SU-DHL-6 (cell line): Measurements from ENCODE around the gene FAM47E.

ENCODE experiments used
- H2AFZ ChIP-seq: fragments of 200-600 bp; sonication (generic); 2 replicates; pipeline ENCODE4 v1.6.1; 2014; ENCODE audit warnings: low read depth, mild to moderate bottlenecking, moderate library complexity, mixed read lengths, antibody characterized with exemption, low read length; ENCODE audit not compliant: severe bottlenecking
- H3F3A ChIP-seq: fragments of 200-600 bp; shearing (Covaris generic); 2 replicates; pipeline ENCODE4 v1.6.0; 2016; ENCODE audit warnings: antibody characterized with exemption, mild to moderate bottlenecking; ENCODE audit not compliant: insufficient read depth
- H3K27ac ChIP-seq: fragments of 200-600 bp; sonication (generic); 2 replicates; pipeline ENCODE4 v1.5.1; 2016; ENCODE audit warnings: low read depth, mild to moderate bottlenecking, low read length, moderate library complexity, mixed read lengths
- H3K27me3 ChIP-seq: fragments of 200-600 bp; sonication (generic), shearing (Covaris generic); 2 replicates; pipeline ENCODE4 v1.6.0; 2014; ENCODE audit warnings: mild to moderate bottlenecking, low read length
- H3K36me3 ChIP-seq: fragments of 200-600 bp; sonication (generic); 2 replicates; pipeline ENCODE4 v1.6.1; 2014; ENCODE audit warnings: mild to moderate bottlenecking, low read length, mixed read lengths
- H3K4me2 ChIP-seq: fragments of 300-600, 200-600 bp; shearing (Covaris generic), sonication (generic); 2 replicates; pipeline ENCODE4 v1.6.0; 2014; ENCODE audit warnings: low read length, low read depth, mild to moderate bottlenecking; ENCODE audit not compliant: poor library complexity, severe bottlenecking
- H3K4me3 ChIP-seq: fragments of 200-600 bp; sonication (generic); 2 replicates; pipeline ENCODE4 v1.5.1; 2014; ENCODE audit warnings: antibody characterized with exemption, low read length, mild to moderate bottlenecking, mixed read lengths; ENCODE audit not compliant: insufficient read depth, poor library complexity, severe bottlenecking
- H3K79me2 ChIP-seq: fragments of 200-600 bp; sonication (generic); 2 replicates; pipeline ENCODE4 v1.6.1; 2014; ENCODE audit warnings: mild to moderate bottlenecking, low read length, moderate library complexity; ENCODE audit not compliant: insufficient read depth
- H3K9ac ChIP-seq: fragments of 200-600 bp; sonication (generic); 2 replicates; pipeline ENCODE4 v1.7.0; 2014; ENCODE audit warnings: mild to moderate bottlenecking, low read length
- H3K9me2 ChIP-seq: fragments of 200-600 bp; sonication (generic); replicated peaks from 2 replicates; pipeline ENCODE4 v1.6.1; 2014; ENCODE audit warnings: low read length; ENCODE audit not compliant: insufficient read depth
- H3K9me3 ChIP-seq: fragments of 200-600 bp; sonication (generic); 2 replicates; pipeline ENCODE4 v1.6.1; 2014; ENCODE audit warnings: low read length, mixed read lengths; ENCODE audit not compliant: insufficient read depth
- H4K20me1 ChIP-seq: fragments of 200-600 bp; sonication (generic); 2 replicates; pipeline ENCODE4 v1.6.1; 2014; ENCODE audit warnings: low read depth, mild to moderate bottlenecking, antibody characterized with exemption, low read length, moderate library complexity, mixed read lengths
- CTCF ChIP-seq: fragments of 200-600 bp; sonication (generic); IDR thresholded peaks from one replicate; pipeline ENCODE4 v1.5.1; 2017; ENCODE audit warnings: antibody characterized with exemption, mild to moderate bottlenecking, low read length, moderate library complexity; ENCODE audit not compliant: insufficient read depth, poor library complexity, severe bottlenecking
- EZH2phosphoT487 ChIP-seq: fragments of 200-600 bp; sonication (generic), shearing (Covaris generic); conservative IDR thresholded peaks from 2 replicates; pipeline ENCODE4 v1.6.1; 2018; ENCODE audit warnings: mild to moderate bottlenecking, antibody characterized with exemption, low read length, moderate library complexity, mixed read lengths

FAM47E gene

GRCh38 chr4:76251441-76252270 is at the start of gene FAM47E:
Gene FAM47E (plus strand): TSS chr4:76251721. CDS start chr4:76251747, 26 bp downstream.
- H3K4me2 ChIP-seq, result no peak within 1 kb of the TSS

GRCh38 chr4:76203541-76203940 is 48.0 kb upstream of the FAM47E start:
- no peak overlapping the region for H3K9ac ChIP-seq
- no peaks in the 10 kb centered on the region for H3K9me3 ChIP-seq
- no peaks in the 10 kb centered on the region for H3K79me2 ChIP-seq
- TF ChIP-seq CTCF (no peak), EZH2phosphoT487 (no peak)
- H4K20me1 ChIP-seq, result no peaks in the 10 kb centered on the region
- H3K27me3 ChIP-seq, result no peaks in the 10 kb centered on the region
- no peak overlapping the region for H3K4me3 ChIP-seq
- no peak overlapping the region for H3K4me2 ChIP-seq
- no peak overlapping the region for H3K27ac ChIP-seq
- no peaks in the 10 kb centered on the region for H3K9me2 ChIP-seq
- H2AFZ ChIP-seq, result no peak overlapping the region
- H3F3A ChIP-seq, result no peaks in the 10 kb centered on the region
- H3K36me3 ChIP-seq, result no peaks in the 10 kb centered on the region

More at GRCh38 chr4:76251441-76252270, at the start of gene FAM47E:
- H3K79me2 ChIP-seq, result no peaks in the 10 kb centered on the region
- no peak for TF ChIP-seq EZH2phosphoT487
- no peak for TF ChIP-seq CTCF
- H4K20me1 ChIP-seq, result no peaks in the 10 kb centered on the region
- no peak within 1 kb of the TSS for H3K27ac ChIP-seq
- no peaks in the 10 kb centered on the region for H3K9me3 ChIP-seq
- no peaks in the 10 kb centered on the region for H3K9me2 ChIP-seq
- H3K27me3 ChIP-seq, result no peaks in the 10 kb centered on the region
- H3F3A ChIP-seq, result no peaks in the 10 kb centered on the region
- no peak within 1 kb of the TSS for H3K4me3 ChIP-seq
- no peaks in the 10 kb centered on the region for H3K36me3 ChIP-seq
- no peak within 1 kb of the TSS for H2AFZ ChIP-seq
- H3K9ac ChIP-seq, result no peak within 1 kb of the TSS

- TF ChIP-seq EZH2phosphoT487 (no peak), CTCF (no peak)
- no peak overlapping the region for H2AFZ ChIP-seq
- no peaks in the 10 kb centered on the region for H3K79me2 ChIP-seq
- no peak overlapping the region for H3K9ac ChIP-seq
- H3K4me3 ChIP-seq, result no peak overlapping the region
- H3K9me2 ChIP-seq, result no peaks in the 10 kb centered on the region
- no peaks in the 10 kb centered on the region for H4K20me1 ChIP-seq
- H3K9me3 ChIP-seq, result no peaks in the 10 kb centered on the region
- H3K4me2 ChIP-seq, result no peak overlapping the region
- H3K27ac ChIP-seq, result no peak overlapping the region
- H3F3A ChIP-seq, result no peaks in the 10 kb centered on the region
- no peaks in the 10 kb centered on the region for H3K27me3 ChIP-seq
- H3K36me3 ChIP-seq, result no peaks in the 10 kb centered on the region
Measured at GRCh38 chr4:76204936-76205335, 46.6 kb upstream of the FAM47E start.
